Stomach (tissue), 9 donors: ENCODE results near the gene ATF2. TPM values are rescaled to one million over a fixed set of nuclear protein-coding genes. Genes with fewer than 3 reads are reported as not detected.
A peak's percentile ranks its signal among the peaks of the same experiment; 100 is the strongest.

Experiments used
- DNase-seq, 2 donors: peaks; one replicate each; pipeline versions ENCODE4 v3.0.0 to v3.0.0-alpha.2; 2013 to 2019
- H3K27ac ChIP-seq, 5 donors: fragments of 200-600 bp in 4 of 5; sonication (generic) in 4 of 5; one replicate each; pipeline ENCODE4 v1.5.1; 2013 to 2019; ENCODE audit warnings: mild to moderate bottlenecking in 1 of 5, moderate library complexity in 1 of 5
- H3K27me3 ChIP-seq, 3 donors: fragments of 200-600 bp; sonication (generic); one replicate each; pipeline ENCODE4 v1.5.1; 2017 to 2019; ENCODE audit warnings: mixed run types in 1 of 3
- H3K36me3 ChIP-seq, 4 donors: fragments of 200-600 bp; sonication (generic); 1 replicate in 3 of 4; 2 replicates in 1 of 4; pipeline ENCODE4 v1.5.1; 2016 to 2019
- H3K4me1 ChIP-seq, 4 donors: fragments of 200-600 bp; sonication (generic); one replicate each; pipeline ENCODE4 v1.5.1; 2016 to 2019
- H3K4me3 ChIP-seq, 4 donors: fragments of 200-600 bp; sonication (generic) in 3 of 4; one replicate each; pipeline ENCODE4 v1.5.1; 2016 to 2019; ENCODE audit warnings: mild to moderate bottlenecking in 1 of 4
- H3K9me3 ChIP-seq, 4 donors: fragments of 200-600 bp; sonication (generic); one replicate each; pipeline ENCODE4 v1.5.1; 2016 to 2019
- CTCF ChIP-seq, 7 experiments: fragments of 450-650 bp in 4 of 7; fragments of 200-600 bp in 3 of 7; sonication (generic) in 3 of 7; IDR thresholded peaks; one replicate each; pipeline ENCODE4 v1.5.1; 2016 to 2019; ENCODE audit warnings: antibody characterized with exemption in 7 of 7, control low read depth in 2 of 7, mild to moderate bottlenecking in 1 of 7
- EP300 ChIP-seq: sonication (generic); formaldehyde crosslinking; IDR thresholded peaks from one replicate; pipeline ENCODE4 v1.6.1; 2017; ENCODE audit warnings: antibody characterized with exemption
- POLR2A ChIP-seq, 4 donors: fragments of 450-650 bp; IDR thresholded peaks; one replicate each; pipeline ENCODE4 v1.6.1; 2016; ENCODE audit warnings: antibody characterized with exemption in 4 of 4, control low read depth in 2 of 4, mild to moderate bottlenecking in 1 of 4, moderate library complexity in 1 of 4
- POLR2AphosphoS5 ChIP-seq, 3 donors: sonication (generic); formaldehyde crosslinking; IDR thresholded peaks; one replicate each; pipeline ENCODE4 v1.6.1; 2016; ENCODE audit warnings: antibody characterized with exemption in 3 of 3
- WGBS, 5 donors: extraction: QIAGEN DNeasy Blood & Tissue Kit in 3 of 5; methylation state at CpG; one replicate each; pipeline versions ENCODE4 v1.1.5 to v1.1.7; 2013 to 2018; 5-methylcytosine and 5-hydroxymethylcytosine counted together
- intact Hi-C: fragments of 100-400 bp; cut with DNase I; formaldehyde crosslinking; loops from one replicate; pipeline ENCODE4 v1.15.1; 2023; ENCODE audit warnings: low total_unique reads
- polyA plus RNA-seq, 3 donors: library from polyadenylated mRNA; stranded (reverse); fragments of 200-250 nt; gene quantifications; one replicate each; pipeline ENCODE4 v1.2.3, GENCODE V29; 2013
- total RNA-seq, 5 donors: library from RNA; depleted of rRNA; stranded (reverse); fragments of >200 nt; gene quantifications; one replicate each; pipeline versions ENCODE4 v1.1.0 to v1.2.3, GENCODE V29; 2014 to 2016
- donor health status: healthy with polysubstance abuse.
- donor health status: Bipolar disorder and iron deficiency.
- donor health status: healthy.

ATF2 gene
- total and polyA plus RNA-seq, 8 donors: 6.7 to 74.1 (median 28.4) TPM

DNA sequence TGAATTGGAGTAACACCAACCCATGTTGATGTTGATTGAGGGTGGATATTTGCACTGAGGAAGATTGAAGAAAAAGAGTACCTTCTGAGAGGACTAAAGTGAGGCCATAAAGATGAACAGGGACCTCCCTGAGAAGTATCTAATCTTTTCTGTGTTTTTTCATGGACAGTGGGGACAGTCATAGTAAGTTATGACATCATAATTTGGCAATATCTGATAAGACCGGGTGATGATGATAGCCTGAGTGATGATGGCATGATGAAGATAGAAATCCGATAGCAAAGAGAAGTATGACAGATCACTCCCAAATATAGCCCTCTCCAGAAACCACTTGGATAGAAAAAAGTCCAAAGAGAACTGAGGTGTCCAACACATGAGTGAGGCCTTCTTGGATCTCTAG is 15.7 kb upstream of the ATF2 start:
- TF ChIP-seq EP300: no peak
- no peak for TF ChIP-seq POLR2AphosphoS5 (IDR thresholded peaks at IDR 0.05)
- TF ChIP-seq POLR2A (IDR thresholded peaks at IDR 0.05): no peak
- TF ChIP-seq CTCF (IDR thresholded peaks at IDR 0.05): no peak
- intact Hi-C loops: no loop called here
- Histone ChIP-seq H3K4me1 (peaks cover 0 to 29% (median 20%) of the 10 kb centered on the region in 4 donors), H3K9me3 (no peaks in the 10 kb centered on the region), H3K27ac (no peak overlapping the region), H3K27me3 (no peaks in the 10 kb centered on the region), H3K36me3 (peaks cover 11 to 15% (median 13%) of the 10 kb centered on the region in 4 donors), H3K4me3 (no peak overlapping the region)
- 75 to 89% (median 85%) methylated on average over 2 of the region's 2 CpGs for WGBS, 5 donors
- DNase-seq: no peak

DNA sequence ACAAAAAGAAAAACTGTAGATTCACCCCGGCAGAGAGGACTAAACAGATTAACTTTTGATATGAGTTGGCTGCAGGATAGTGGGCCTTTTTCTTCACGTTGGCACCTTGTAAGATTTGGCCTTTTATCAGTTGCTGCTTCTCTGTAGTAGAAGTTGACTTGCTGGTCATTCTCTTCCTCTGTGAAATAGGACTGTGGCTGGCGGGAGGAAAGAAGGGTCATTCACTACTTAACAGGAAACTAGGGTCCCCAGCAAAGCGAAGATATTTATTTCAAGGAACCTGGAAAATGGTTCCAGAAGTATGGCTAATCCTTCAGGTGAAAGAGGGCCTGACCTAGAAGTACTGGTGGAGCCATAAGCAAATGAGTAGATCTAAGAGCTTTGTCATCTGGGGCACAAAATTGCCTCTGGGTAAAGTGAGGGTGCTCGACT is 13.9 kb upstream of the ATF2 start:
- no peak for DNase-seq
- peaks cover 21 to 32% (median 31%) of the 10 kb centered on the region in 4 donors for H3K36me3 ChIP-seq
- TF ChIP-seq POLR2AphosphoS5 (IDR thresholded peaks at IDR 0.05): no peak
- TF ChIP-seq CTCF (IDR thresholded peaks at IDR 0.05): no peak
- TF ChIP-seq EP300: no peak
- H3K4me1 ChIP-seq: peaks cover 0 to 38% (median 20%) of the 10 kb centered on the region in 4 donors
- H3K27ac ChIP-seq: peak overlapping the region; percentile 76 to 93 (median 92)
- H3K9me3 ChIP-seq: no peaks in the 10 kb centered on the region
- intact Hi-C loops: no loop called here
- no peaks in the 10 kb centered on the region for H3K27me3 ChIP-seq
- H3K4me3 ChIP-seq: peak overlapping the region; percentile 88 to 93 (median 90)
- WGBS, 5 donors: 47 to 66% (median 53%) methylated on average over 5 of the region's 5 CpGs

DNA sequence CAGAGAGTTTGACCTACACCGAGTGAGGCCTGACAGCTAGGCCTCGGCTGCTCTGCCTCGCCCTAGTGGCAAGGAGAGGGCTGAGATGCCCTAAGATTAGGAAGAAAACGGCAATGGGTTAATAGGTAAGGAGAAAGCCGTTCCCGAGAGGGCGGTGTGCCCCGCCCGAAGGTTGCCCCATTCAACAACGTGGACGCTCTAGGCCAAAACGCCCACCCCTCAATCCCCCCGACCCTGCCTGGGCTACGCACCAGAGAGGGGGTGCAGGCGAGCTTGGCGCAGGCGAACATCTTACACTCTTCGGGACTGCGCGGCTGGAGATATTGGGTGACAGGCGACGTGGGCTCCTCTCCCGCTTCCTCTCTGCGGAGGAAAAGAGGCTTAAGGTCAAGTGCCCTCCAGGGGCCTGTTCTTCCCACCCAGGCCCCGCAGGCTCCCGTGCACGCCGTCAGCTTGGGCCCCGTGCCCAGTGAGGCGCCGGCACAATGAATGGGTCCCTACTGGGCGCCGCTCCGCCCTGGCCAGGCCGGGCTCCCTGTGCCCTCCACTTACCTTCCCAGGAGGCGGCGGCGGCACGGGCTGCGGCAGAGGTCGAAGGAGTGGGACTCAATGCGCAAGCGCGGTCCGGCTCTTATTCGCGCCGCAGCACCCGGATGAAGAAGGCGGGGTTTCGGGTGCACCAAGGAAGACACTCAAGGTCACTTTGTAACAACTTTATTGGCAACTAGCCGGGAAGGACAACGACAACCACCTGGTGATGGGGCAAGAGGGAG is 13.3 kb upstream of the ATF2 start, which contains the start of gene ATP5MC3:
Gene ATP5MC3 (minus strand): TSS at position 607 of the 773 bp plus-strand sequence. CDS start 317 bp downstream, at position 290.
- intact Hi-C loops: no loop called here
- Histone ChIP-seq H3K27me3 (no peaks in the 10 kb centered on the region), H3K4me3 (peak within 1 kb of the TSS; percentile 88 to 93 (median 90)), H3K4me1 (peaks cover 0 to 38% (median 20%) of the 10 kb centered on the region in 4 donors), H3K9me3 (no peaks in the 10 kb centered on the region), H3K36me3 (peaks cover 21 to 38% (median 36%) of the 10 kb centered on the region in 4 donors), H3K27ac (peak within 1 kb of the TSS; percentile 76 to 93 (median 92))
- TF ChIP-seq EP300 (no peak), CTCF (IDR thresholded peaks at IDR 0.05) (peak in 1 of 7 experiments; percentile 13), POLR2AphosphoS5 (IDR thresholded peaks at IDR 0.05) (peak; percentile 90 to 94 (median 93))
- WGBS, 5 donors: 1% methylated on average over 29 to 53 of the region's 53 CpGs
- peak; percentile 96 to 98 for DNase-seq

- Histone ChIP-seq H3K27ac (peak overlapping the region; percentile 76 to 93 (median 92)), H3K4me3 (peak overlapping the region; percentile 88 to 93 (median 90)), H3K9me3 (no peaks in the 10 kb centered on the region), H3K36me3 (peaks cover 21 to 43% (median 41%) of the 10 kb centered on the region in 4 donors), H3K27me3 (no peaks in the 10 kb centered on the region), H3K4me1 (peaks cover 0 to 38% (median 22%) of the 10 kb centered on the region in 4 donors)
- peak; percentile 39 to 81 for DNase-seq
- 3 to 5% (median 5%) methylated on average over 10 of the region's 10 CpGs for WGBS, 5 donors
- TF ChIP-seq CTCF (IDR thresholded peaks at IDR 0.05) (no peak), POLR2AphosphoS5 (IDR thresholded peaks at IDR 0.05) (peak in 1 of 3 donors; percentile 5), POLR2A (IDR thresholded peaks at IDR 0.05) (no peak), EP300 (no peak)
- intact Hi-C loops: no loop called here
Measured at GRCh38 chr2:175180701-175181103, 12.7 kb upstream of the ATF2 start.
